Measurements from ENCODE around the gene ANGPTL4.

The ANGPTL4 gene

DNA sequence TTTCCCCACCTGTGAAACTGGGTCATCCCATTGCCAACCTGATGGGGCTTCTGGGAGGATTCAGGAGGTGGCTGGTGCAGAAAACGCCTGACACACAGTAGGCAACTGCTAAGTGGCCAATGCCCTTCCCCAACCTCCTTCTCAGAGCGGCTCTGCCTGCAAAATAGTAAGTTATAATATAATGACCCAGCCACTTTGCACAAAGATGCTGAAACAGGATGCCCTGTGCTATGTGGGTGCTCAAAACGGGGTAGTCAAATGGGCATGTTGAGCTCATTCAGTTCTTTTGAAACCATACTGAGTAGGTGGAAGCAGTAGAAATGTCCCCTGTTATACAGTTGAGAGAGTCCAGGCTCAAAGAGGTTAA is 49.7 kb downstream of the ANGPTL4 start:
- peak in 1 of 5 experiments; percentile 19 for DNase-seq

DNA sequence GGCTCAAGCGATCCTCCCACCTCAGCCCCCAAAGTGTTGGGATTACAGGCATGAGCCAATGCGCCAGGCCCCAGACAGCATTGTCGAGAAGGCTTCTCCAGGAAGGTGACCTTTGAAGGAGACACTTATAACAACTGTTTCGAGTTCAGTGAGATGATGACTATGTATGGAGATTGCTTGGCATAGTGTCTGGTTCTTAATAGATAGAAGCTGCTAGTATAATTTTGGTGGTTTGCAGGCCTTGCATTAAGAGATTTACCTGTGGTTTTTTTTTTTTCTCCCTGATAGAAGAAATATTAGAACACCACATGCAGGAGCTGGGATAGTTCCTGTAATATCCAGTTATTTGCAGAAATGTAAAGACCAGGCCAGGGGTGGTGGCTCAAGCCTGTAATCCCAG is 52.8 kb downstream of the ANGPTL4 start:
- DNase-seq = no peak

DNA sequence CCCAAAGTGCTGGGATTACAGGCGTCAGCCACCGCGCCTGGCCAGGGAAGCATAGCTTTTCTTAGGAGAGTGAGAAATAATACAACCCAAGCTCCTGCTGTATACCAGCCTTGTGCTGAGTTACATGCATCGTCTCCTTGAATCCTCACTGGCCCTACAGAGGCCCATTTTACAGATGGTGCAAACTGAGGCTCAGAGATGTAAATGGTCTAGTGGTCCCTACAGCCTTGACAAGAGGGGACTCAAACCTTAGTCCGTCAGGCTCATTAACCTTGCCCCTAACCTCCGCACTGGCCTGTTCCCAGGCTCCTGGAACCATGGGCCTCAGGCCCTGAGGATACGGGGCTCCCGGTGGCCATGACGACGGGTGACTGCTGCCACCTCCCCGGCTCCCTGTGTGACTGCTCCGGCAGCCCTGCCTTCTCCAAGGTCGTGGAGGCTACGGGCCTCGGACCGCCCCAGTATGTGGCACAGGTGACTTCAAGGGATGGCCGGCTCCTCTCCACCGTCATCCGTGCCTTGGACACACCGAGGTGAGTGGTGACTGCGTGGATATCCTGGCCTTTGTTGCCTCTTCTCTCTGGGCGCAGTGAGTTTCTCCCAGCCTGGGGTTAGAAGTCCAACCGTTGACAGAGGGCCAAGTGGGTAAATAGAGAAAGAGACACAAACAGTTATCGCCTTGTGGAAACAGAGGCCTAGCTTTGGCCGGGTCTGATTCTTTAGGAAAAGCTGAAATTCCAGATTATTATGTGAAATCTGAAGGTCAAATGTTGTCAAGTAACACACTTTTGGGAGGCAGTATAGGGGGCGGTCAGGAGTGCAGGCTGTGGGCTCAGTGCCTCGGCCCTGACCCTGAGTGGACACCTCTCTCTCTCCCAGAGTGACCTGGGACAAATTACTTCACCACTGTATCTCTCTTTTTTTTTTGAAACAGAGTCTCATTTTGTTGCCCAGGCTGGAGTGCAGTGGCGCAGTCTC is 57.8 kb downstream of the ANGPTL4 start:
- DNase-seq = no peak

DNA sequence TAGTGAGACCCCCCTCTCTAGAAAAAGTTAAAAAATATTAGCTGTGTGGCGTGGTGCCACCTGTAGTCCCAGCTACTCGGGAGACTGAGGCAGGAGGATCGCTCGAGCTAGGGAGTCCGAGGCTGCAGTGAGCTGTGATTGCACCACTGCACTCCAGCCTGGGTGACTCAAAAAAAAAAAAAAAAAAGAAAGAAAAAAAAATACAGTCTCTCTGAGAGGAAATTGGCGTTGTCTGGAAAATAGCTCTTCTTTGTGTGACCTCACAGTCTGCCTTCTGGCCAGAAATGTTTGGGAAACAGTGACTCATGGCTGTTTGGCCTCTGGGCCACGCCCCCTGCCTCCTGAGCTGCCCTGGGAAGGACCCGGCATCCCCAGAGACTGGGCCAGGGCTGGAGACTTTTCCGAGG is 59.9 kb downstream of the ANGPTL4 start:
- no peak for DNase-seq
